ENCODE measurements around the gene PRDM10. TPM values are rescaled to one million over a fixed set of nuclear protein-coding genes. Genes with fewer than 3 reads are reported as not detected.

PRDM10 gene
- total RNA-seq, 1 donor from 2014 or later: 7.9 TPM

GRCh38 chr11:129855086-129855485 is 147.5 kb downstream of the PRDM10 start:
- DNase-seq (ENCODE audit: extremely low read depth, low read depth, low spot score): no peak

- DNase-seq (ENCODE audit: extremely low read depth, low read depth, low spot score): no peak
These were observed 148.3 kb downstream of the PRDM10 start for GRCh38 chr11:129854232-129854805.

- DNase-seq (ENCODE audit: extremely low read depth, low read depth, low spot score): no peak
These were observed 149.0 kb downstream of the PRDM10 start for GRCh38 chr11:129853518-129854231.

DNA sequence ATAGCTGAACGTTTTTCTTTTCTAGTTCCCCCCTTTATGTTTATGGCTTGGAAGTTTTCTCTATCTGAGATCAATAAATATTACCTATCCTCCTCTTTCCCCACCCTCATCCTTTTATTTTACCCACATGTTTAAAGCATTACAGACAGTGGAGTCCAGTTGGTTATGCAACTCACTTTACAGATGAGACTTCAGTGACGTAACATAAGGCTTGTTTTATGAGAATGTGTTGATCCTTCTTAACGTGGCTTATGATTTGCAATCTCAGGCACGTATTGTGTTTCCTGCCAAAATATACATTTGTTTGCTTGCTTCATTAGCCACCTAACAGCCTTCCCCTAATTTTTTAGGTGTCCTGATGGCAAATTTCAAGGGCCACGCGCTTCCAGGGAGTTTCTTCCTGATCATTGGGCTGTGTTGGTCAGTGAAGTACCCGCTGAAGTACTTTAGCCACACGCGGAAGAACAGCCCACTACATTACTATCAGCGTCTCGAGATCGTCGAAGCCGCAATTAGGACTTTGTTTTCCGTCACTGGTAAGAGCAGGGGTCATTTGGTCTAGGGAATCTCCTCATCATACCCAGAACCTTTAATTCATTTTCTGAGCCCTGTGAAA is 150.4 kb downstream of the PRDM10 start:
- no peak for DNase-seq (ENCODE audit: extremely low read depth, low read depth, low spot score)

Other genes starting within 250 kb of the PRDM10 start
- 0.35 TPM in 1 of 2 replicates, not detected in the other for gene TMEM45B, start 187.0 kb downstream of the PRDM10 start, total RNA-seq
- 23.4 and 24.3 TPM in 2 replicates for gene NFRKB, start 107.3 kb downstream of the PRDM10 start, total RNA-seq
- 1,168 and 1,569 TPM in 2 replicates for gene APLP2, start 67.1 kb upstream of the PRDM10 start, total RNA-seq
- gene ST14, start 156.9 kb upstream of the PRDM10 start, total RNA-seq: 0.12 TPM in 1 of 2 replicates, not detected in the other